ENCODE data around the gene NUTM2B.
"Not testable (repeated sequence)": the region's sequence is repeated elsewhere in the genome, so short reads cannot be mapped to it uniquely, and the experiment has no call there.

Gene NUTM2B

DNA sequence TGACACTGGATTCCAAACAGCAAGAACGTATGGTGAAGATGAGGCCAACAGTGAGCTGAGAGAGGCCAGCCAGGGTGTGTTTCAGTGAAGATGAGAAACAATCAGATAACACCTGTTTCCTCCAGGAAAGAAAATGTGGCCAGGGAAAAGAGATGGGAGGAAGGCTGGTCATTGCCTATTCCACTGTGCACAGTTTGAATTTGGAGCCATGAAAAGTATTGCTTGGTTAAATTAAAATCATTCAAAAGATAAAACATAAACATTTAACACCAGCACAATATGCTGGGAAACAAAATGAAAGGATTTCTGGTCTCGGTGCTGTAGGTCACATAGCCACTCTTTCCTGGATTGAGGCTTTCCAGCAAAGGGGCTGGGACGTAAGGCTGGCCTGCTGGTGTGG lies at the start of gene NUTM2B:
Gene NUTM2B, plus strand, starts transcription at position 301 of the 400 bp plus-strand sequence. CDS start 383 bp downstream, outside the sequence.
- not testable (repeated sequence) for DNase-seq (ENCODE audit: low read depth in 2 of 2)

DNA sequence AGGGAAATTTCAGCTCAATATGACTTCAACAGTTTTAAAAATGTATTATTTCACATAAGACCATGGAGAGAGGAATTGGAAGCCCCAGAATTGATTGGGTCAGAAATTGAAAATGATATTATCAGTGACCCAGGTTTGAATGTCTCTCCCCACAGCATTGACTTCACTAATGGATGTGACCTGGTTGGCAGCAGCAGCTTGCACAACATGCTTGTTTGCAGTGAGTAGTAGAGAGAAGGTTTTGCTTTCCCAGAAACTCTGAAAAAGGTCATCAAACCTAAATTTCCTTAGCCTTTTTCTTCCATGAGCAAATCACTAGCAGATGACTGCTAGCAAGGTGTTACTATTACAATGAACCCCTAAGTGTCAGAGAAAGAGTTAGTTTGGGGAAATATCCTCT lies 39.7 kb upstream of the NUTM2B start:
- DNase-seq (ENCODE audit: low read depth in 2 of 2): not testable (repeated sequence)

DNA sequence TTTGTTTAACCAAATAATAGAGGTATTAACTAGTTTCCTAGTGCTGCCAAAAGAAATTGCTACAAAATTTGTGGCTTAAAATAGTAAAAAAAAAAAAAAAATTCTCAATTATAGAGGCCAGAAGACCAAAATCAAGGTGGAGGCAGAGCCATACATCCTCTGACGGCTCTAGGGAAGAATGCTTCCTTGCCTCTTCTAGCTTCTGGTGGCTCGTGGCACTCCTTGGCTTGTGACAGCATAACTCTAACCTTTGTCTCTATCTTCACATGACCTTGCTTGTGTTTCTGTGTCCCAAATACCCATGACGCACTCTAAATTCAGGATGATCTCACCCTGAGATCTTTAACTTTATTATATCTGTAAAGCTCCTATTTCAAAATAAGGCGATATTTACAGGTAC lies 38.3 kb upstream of the NUTM2B start:
- not testable (repeated sequence) for DNase-seq (ENCODE audit: low read depth in 2 of 2)

- DNase-seq (ENCODE audit: low read depth in 2 of 2): not testable (repeated sequence)
These were observed 33.7 kb upstream of the NUTM2B start for GRCh38 chr10:79669248-79669788.

GRCh38 chr10:79674878-79675277 lies 28.1 kb upstream of the NUTM2B start:
- DNase-seq (ENCODE audit: low read depth in 2 of 2): not testable (repeated sequence)

DNA sequence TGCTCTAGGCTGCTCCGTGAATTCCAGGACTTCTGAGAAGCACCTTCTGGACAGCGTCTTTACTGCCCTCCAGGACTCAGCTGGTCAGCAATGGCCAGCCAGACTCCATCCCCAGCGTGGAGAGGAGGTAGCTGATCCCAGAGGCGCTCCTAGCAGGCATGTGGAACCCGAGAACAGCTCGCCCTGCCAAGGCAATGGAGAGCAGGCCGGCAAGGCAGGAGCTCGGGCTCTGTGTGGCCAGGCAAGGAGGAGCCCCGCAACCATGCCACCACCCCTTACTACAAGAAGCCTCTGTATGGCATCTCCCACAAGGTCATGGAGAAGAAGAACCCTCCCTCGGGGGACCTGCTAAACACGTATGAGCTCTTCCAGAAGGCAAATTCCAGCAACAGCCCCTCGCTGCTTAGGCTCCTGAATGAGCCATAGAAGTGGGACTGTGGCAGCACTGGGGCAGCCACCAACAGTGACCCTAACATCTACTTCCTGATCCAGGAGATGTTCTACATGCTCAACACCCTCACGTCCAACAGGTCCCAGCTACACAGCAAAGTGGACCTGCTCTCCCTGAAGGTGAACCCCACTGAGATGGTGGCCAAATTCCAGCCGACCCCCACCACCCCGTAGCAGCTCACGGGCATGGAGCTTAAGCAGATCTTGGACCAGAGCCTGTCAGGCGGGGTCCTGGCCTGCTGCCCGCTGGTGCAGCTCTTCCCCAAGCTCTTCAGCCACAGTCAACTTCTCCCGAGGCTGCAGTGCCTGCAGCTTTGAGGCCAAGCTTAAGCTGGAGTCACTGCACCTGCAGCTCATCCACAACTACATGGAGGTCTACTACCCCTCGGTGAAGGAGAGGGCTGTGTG lies 19.8 kb upstream of the NUTM2B start:
- not testable (repeated sequence) for DNase-seq (ENCODE audit: low read depth in 2 of 2)

- not testable (repeated sequence) for DNase-seq (ENCODE audit: low read depth in 2 of 2)
These were observed 18.9 kb upstream of the NUTM2B start for GRCh38 chr10:79683884-79684720.

DNA sequence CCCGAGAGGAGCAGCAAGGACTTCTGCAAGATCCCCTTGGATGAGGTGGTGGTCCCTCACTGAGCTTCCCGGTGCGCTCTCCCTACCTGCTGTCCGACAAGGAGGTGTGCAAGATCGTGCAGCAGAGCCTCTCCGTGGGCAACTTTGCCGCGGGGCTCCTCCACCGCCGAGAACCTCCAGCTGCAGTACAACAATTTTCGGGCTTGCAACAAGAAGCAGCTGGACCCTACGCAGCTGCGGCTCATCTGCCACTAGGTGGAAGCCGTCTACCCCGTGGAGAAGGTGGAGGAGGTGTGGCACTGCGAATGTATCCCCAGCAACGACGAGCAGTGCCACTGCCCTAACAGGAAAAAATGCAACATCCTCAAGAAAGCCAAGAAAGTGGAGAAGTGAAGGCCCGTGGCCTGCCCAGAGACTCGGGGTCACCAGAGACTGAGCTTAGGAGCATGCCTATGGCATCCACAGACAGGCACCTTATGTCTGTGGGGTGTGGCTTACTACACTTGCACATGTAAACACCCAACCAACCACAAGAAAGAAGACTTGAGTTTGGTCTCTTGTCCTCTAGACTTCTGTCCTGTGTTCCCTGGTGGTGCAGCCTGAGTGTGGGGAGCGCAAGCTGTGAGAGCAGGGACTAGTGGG lies 17.9 kb upstream of the NUTM2B start:
- peak in 1 of 2 donors; percentile 12 for DNase-seq (ENCODE audit: low read depth in 2 of 2)

DNA sequence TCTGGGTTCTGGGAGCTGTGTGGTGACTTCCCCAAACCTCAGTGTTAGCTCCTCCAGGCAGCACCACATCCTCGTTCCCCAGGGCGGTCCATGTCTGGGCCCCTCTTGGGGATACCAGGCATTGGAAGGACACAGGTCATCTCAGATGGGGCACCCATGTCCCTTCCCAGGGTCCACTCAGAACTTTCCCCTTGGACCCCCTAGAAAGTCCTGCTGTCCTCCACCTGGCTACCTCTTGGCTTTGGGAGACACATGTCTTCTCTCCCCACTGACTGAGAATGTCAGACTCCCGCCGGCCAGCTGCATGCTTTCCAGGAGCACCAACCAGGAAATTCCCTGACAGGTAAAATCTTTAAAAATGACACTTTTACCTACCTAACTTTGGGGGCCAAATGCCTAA lies 16.4 kb upstream of the NUTM2B start:
- DNase-seq (ENCODE audit: low read depth in 2 of 2): not testable (repeated sequence)

- not testable (repeated sequence) for DNase-seq (ENCODE audit: low read depth in 2 of 2)
These were observed 15.4 kb upstream of the NUTM2B start for GRCh38 chr10:79687406-79688150.

- DNase-seq (ENCODE audit: low read depth in 2 of 2): not testable (repeated sequence)
These were observed 14.2 kb upstream of the NUTM2B start for GRCh38 chr10:79688798-79689197.

DNA sequence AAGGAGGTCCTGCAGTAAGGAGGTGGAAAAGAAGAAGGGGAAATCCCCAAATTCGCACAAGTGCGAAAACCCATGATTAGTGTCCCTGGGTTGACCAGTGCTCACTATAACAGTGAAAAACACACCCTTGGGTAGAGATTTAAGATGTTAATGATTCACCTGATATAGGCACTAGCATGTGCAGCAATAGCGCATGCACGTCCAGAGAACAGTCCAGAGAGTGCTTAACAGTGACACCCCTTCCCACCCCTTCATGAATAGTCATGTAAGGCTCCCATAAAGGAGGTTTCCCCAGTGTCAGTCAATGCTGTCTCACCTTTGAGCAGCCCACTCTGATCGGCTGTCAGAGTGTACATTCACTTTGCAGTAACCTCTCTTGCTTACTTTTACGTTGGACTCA lies 6.4 kb upstream of the NUTM2B start:
- DNase-seq (ENCODE audit: low read depth in 2 of 2): not testable (repeated sequence)

GRCh38 chr10:79697141-79697540 lies 5.9 kb upstream of the NUTM2B start:
- not testable (repeated sequence) for DNase-seq (ENCODE audit: low read depth in 2 of 2)

DNA sequence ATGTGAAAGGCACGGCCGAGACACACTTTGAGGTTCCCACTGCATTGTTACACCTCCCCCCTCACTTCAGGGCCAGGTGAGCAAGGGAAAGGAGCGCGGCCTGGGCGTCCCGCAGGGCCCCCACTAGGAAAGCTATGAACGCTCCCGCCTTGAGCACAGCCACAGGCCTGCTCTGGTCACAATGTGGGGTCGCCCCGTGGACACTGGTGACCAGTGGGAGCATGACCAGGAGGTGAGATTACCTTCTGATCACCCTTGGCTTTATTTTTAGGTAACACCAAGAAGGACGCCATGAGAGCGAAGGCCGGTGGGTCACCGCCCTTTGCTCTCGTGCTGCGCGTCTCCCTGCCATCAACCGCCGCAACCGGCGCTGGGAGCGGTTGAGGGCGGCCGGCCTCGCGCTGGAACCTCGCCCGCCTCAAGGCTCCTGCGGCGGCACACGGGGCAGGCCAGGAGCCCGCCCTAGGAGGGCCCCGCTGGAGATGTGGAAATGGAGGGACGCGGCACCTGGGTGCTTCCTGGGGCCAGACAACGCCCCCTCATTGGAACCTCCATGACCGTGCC lies 2.6 kb upstream of the NUTM2B start:
- DNase-seq (ENCODE audit: low read depth in 2 of 2): not testable (repeated sequence)

GRCh38 chr10:79707017-79707416 lies 4.0 kb downstream of the NUTM2B start:
- not testable (repeated sequence) for DNase-seq (ENCODE audit: low read depth in 2 of 2)

DNA sequence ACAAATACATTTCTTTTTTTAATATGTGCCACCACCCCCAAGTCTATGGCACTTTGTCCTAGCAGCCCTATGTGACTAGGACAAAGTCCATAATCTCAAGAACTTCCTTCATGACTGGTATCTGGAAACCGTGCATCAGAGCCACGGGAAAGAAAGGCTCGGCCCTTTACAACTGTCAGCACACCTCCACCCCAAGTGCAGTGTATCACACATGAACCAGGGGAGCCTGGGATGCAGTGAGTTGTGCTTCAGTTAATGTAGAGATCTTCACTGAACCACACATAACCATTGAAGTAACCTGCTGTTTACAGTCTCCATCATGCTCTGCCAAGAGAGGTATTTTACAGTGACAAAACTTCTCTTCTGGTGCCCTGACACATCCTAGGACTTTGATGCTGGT lies 11.9 kb downstream of the NUTM2B start:
- not testable (repeated sequence) for DNase-seq (ENCODE audit: low read depth in 2 of 2)

- DNase-seq (ENCODE audit: low read depth in 2 of 2): not testable (repeated sequence)
These were observed 14.0 kb downstream of the NUTM2B start for GRCh38 chr10:79716917-79717579.

DNA sequence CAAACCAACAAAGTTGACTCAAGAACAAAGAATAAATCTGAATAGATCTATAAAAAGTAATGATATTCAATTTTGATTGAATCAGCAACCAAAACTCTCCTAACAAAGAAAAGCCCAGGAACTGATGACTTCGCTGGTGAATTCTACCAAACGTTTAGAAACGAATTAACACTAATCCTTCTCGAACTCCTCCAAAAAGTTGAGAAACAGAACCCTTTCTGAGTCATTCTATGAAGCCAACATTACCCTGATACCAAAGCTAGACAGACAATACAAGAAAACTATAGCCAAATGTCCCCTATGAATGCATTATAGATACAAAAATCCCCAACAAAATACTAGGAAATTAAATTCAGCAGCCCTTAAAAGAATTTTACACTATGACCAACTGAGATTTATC lies 17.0 kb downstream of the NUTM2B start:
- DNase-seq (ENCODE audit: low read depth in 2 of 2): not testable (repeated sequence)

- not testable (repeated sequence) for DNase-seq (ENCODE audit: low read depth in 2 of 2)
These were observed 23.6 kb downstream of the NUTM2B start for GRCh38 chr10:79726620-79727019.

GRCh38 chr10:79744844-79745243 lies 41.8 kb downstream of the NUTM2B start:
- DNase-seq (ENCODE audit: low read depth in 2 of 2): not testable (repeated sequence)
